Right forelimb (tissue), 1 donor: ENCODE data around the gene EME2.
"Not testable (repeated sequence)": the region's sequence is repeated elsewhere in the genome, so short reads cannot be mapped to it uniquely, and the experiment has no call there.

Source experiments
- DNase-seq: peaks from one replicate; pipeline ENCODE4 v3.0.0-alpha.2; 2018

Gene EME2

GRCh38 chr16:1772362-1772907 lies at the start of gene EME2:
Gene EME2, plus strand, starts transcription at chr16:1772810. Its CDS starts 418 bp downstream, at chr16:1773228.
- DNase-seq = no peak

GRCh38 chr16:1723450-1724147 lies 49.0 kb upstream of the EME2 start:
- no peak for DNase-seq

- no peak for DNase-seq
Measured at GRCh38 chr16:1724491-1724890, 48.1 kb upstream of the EME2 start.

GRCh38 chr16:1726661-1727502 lies 45.7 kb upstream of the EME2 start:
- no peak for DNase-seq

GRCh38 chr16:1727651-1728624 lies 44.7 kb upstream of the EME2 start:
- DNase-seq = no peak

GRCh38 chr16:1729026-1729425 lies 43.6 kb upstream of the EME2 start:
- no peak for DNase-seq

- no peak for DNase-seq
Measured at GRCh38 chr16:1729445-1729844, 43.2 kb upstream of the EME2 start.

- no peak for DNase-seq
Measured at GRCh38 chr16:1731073-1731472, 41.5 kb upstream of the EME2 start.

- no peak for DNase-seq
Measured at GRCh38 chr16:1731603-1732002, 41.0 kb upstream of the EME2 start.

GRCh38 chr16:1732071-1732470 lies 40.5 kb upstream of the EME2 start:
- DNase-seq = no peak

- not testable (repeated sequence) for DNase-seq
Measured at GRCh38 chr16:1732551-1732987, 40.0 kb upstream of the EME2 start.

GRCh38 chr16:1734123-1734522 lies 38.5 kb upstream of the EME2 start:
- DNase-seq = no peak

GRCh38 chr16:1734816-1735215 lies 37.8 kb upstream of the EME2 start:
- DNase-seq = no peak

GRCh38 chr16:1740234-1740633 lies 32.4 kb upstream of the EME2 start:
- no peak for DNase-seq

- DNase-seq = no peak
Measured at GRCh38 chr16:1740781-1741490, 31.7 kb upstream of the EME2 start.

- no peak for DNase-seq
Measured at GRCh38 chr16:1741553-1742165, 31.0 kb upstream of the EME2 start.

- DNase-seq = no peak
Measured at GRCh38 chr16:1743376-1744337, 29.0 kb upstream of the EME2 start.

GRCh38 chr16:1744338-1744840 lies 28.2 kb upstream of the EME2 start:
- DNase-seq = no peak

- no peak for DNase-seq
Measured at GRCh38 chr16:1745181-1745899, 27.3 kb upstream of the EME2 start.
